ENCODE results near the gene ARF1. TPM values are rescaled to one million over a fixed set of nuclear protein-coding genes. Genes with fewer than 3 reads are reported as not detected.

ARF1 gene
- total RNA-seq, 1 experiment from 2014 or later, result 330 TPM

DNA sequence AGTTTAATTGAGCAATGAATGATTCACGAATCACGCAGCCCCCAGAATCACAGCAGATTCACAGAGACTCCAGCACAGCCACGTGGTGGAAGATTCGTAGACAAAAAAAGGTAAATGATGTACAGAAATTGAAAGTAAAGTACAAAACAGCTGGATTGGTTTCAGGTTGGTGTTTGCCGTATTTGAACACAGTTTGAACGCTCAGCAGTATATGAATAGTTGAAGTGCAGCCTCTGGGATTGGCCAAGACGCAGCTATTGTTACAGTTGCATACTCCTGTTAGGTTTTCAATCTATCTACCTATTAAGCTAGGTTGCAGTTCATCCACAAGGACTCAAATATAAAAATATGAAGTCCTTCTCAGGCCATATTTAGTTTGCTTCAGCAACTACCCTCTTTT is 29.7 kb downstream of the ARF1 start:
- Mint-ChIP-seq H3K27ac (no peak overlapping the region), H3K27me3 (ENCODE audit: low read depth) (peaks cover 20% of the 10 kb centered on the region), H3K9me3 (peaks cover 13% of the 10 kb centered on the region), H3K36me3 (peaks cover 7% of the 10 kb centered on the region), H3K4me3 (no peak overlapping the region), H3K4me1 (peaks cover 7% of the 10 kb centered on the region; the same call in 1 of the 2 replicates)
- ChIA-PET CTCF (no interaction called here), POLR2A (no interaction called here)
- no peak for TF ChIP-seq GTF2I (CRISPR knock-in tag; conservative IDR thresholded peaks at IDR 0.05)
- no peak for TF ChIP-seq ELF4 (CRISPR knock-in tag; IDR thresholded peaks at IDR 0.05; ENCODE audit: low read depth)
- TF ChIP-seq ETV6 (CRISPR knock-in tag; IDR thresholded peaks at IDR 0.05), result no peak
- no peak for TF ChIP-seq ATF2 (CRISPR knock-in tag; IDR thresholded peaks at IDR 0.05; ENCODE audit: borderline replicate concordance, low read depth)
- TF ChIP-seq AFF4 (CRISPR knock-in tag; IDR thresholded peaks at IDR 0.05; ENCODE audit: borderline replicate concordance), result no peak
- no peak for TF ChIP-seq FOXK1 (CRISPR knock-in tag; IDR thresholded peaks at IDR 0.05)
- no peak for TF ChIP-seq ZNF396 (CRISPR knock-in tag; IDR thresholded peaks at IDR 0.05; ENCODE audit: borderline replicate concordance)
- no peak for TF ChIP-seq SMAD3 (CRISPR knock-in tag; IDR thresholded peaks at IDR 0.05; ENCODE audit: borderline replicate concordance)
- ATAC-seq, result no peak
- DNase-seq (ENCODE audit: low spot score), result no peak

DNA sequence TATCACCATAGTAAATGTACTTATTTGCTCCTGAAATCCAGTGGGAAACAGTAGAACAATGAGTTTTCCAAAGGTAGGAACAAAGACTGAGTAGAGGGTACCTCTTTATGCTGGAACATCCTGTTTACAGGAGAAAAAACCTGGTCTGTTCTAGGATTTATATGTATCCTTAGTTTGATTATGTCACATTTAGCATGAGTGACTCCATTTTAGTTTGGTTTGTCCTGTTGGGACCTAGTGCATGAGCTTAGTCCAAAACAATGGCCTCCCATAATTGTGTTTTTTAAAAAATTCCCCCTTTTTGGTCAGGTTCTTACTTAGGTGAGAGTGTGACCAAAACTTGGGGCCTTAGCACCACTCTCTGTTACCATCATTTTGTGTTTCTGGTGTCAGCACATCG is 30.1 kb downstream of the ARF1 start:
- Mint-ChIP-seq H3K9me3 (peaks cover 16% of the 10 kb centered on the region), H3K4me3 (no peak overlapping the region), H3K36me3 (peaks cover 6% of the 10 kb centered on the region), H3K27ac (no peak overlapping the region), H3K27me3 (ENCODE audit: low read depth) (peaks cover 20% of the 10 kb centered on the region), H3K4me1 (peaks cover 7% of the 10 kb centered on the region; the same call in 1 of the 2 replicates)
- TF ChIP-seq CBFB (CRISPR knock-in tag; IDR thresholded peaks at IDR 0.05; ENCODE audit: low read depth), result no peak
- TF ChIP-seq JUN (CRISPR knock-in tag; IDR thresholded peaks at IDR 0.05), result no peak
- TF ChIP-seq ZNF121 (CRISPR knock-in tag; IDR thresholded peaks at IDR 0.05), result no peak
- no peak for TF ChIP-seq NFATC4 (CRISPR knock-in tag; IDR thresholded peaks at IDR 0.05)
- no peak for TF ChIP-seq MYBL2 (CRISPR knock-in tag; IDR thresholded peaks at IDR 0.05)
- TF ChIP-seq FOXP1 (CRISPR knock-in tag; IDR thresholded peaks at IDR 0.05; ENCODE audit: borderline replicate concordance), result no peak
- no peak for TF ChIP-seq SP1 (CRISPR knock-in tag; conservative IDR thresholded peaks at IDR 0.05)
- no peak for TF ChIP-seq HMGA2 (CRISPR knock-in tag; IDR thresholded peaks at IDR 0.05)
- ChIA-PET POLR2A (no interaction called here), CTCF (no interaction called here)
- ATAC-seq (no peak), DNase-seq (ENCODE audit: low spot score) (no peak)

DNA sequence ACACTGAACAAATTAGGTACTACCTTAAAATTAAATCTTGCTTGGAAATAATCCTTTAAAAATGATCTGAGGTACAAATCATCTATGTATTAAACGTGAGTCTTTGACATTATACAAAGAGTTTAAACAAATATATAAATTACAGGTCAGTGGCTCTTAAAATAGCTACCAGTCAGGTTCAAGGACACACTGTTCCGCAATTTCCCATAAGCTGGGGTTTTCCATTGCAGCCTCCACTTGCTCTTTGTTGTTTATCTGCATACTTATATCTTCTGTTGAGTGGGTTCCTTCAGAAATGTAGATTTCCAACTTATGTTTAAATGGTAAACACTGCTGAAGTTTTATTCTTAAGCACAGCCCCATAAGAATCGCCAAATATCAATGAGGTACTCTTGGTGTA is 32.3 kb downstream of the ARF1 start:
- Mint-ChIP-seq H3K9me3 (peaks cover 32% of the 10 kb centered on the region), H3K36me3 (peaks cover 17% of the 10 kb centered on the region), H3K27ac (no peak overlapping the region), H3K4me3 (no peak overlapping the region), H3K27me3 (ENCODE audit: low read depth) (peaks cover 30% of the 10 kb centered on the region), H3K4me1 (no peaks in the 10 kb centered on the region)
- POLR2A ChIA-PET, result no interaction called here
- TF ChIP-seq FOXK1 (CRISPR knock-in tag; IDR thresholded peaks at IDR 0.05) (no peak), GRHL2 (CRISPR knock-in tag; IDR thresholded peaks at IDR 0.05; ENCODE audit: insufficient replicate concordance, severe bottlenecking) (no peak), ESRRA (CRISPR knock-in tag; IDR thresholded peaks at IDR 0.05; ENCODE audit: borderline replicate concordance) (no peak)
- ATAC-seq (no peak), DNase-seq (ENCODE audit: low spot score) (no peak)
- CTCF ChIA-PET, result interaction anchor here (0.6 kb wide), 1 partner anchor 16 kb away, joined by 4 read pairs; no protein-coding TSS in a partner anchor

Measured in WTC11 (cell line).